Measurements from ENCODE around the gene YWHAE.
"Not testable (repeated sequence)": the region's sequence is repeated elsewhere in the genome, so short reads cannot be mapped to it uniquely, and the experiment has no call there.

YWHAE gene

DNA sequence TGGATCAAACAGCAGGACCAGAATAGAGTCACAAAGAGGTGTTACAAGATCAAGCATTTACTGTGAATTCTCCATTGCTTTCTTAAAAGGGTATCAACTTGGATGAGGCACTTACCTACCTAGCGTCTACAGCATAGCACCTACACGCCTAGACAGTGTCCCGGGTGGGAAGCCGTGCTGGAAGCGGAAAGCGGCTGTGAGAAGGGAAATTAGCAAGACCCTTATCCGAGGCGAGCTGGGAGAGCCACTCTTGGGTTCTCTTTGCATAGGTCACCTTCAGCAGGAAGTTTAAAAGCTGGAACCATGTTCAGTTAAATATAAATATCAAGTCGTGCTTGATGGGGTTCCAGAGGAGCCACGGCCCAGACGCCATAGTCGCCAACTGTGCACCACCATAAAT, 74.3 kb downstream of the YWHAE start:
- DNase-seq (ENCODE audit: low read depth in 2 of 2): no peak

DNA sequence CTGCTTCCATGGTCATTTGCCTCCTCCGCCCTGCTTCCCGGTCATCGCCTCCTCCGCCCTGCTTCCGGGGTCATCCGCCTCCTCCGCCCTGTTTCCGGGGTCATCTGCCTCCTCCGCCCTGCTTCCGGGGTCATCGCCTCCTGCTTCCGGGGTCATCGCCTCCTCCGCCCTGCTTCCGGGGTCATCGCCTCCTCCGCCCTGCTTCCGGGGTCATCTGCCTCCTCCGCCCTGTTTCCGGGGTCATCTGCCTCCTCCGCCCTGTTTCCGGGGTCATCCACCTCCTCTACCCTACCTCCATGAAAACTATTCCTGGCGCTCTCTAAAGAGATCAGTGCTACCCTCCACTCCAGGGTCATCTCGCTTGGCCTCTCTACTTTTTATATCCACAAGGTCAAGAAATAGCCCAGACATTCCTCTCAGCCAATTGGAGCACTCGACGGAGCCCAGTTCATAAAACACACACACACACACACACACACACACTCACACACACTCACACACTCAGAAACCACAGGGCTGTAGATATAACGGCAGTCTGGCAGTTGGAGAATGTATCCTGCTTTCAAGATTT, 75.7 kb downstream of the YWHAE start:
- no peak for DNase-seq (ENCODE audit: low read depth in 2 of 2)

DNA sequence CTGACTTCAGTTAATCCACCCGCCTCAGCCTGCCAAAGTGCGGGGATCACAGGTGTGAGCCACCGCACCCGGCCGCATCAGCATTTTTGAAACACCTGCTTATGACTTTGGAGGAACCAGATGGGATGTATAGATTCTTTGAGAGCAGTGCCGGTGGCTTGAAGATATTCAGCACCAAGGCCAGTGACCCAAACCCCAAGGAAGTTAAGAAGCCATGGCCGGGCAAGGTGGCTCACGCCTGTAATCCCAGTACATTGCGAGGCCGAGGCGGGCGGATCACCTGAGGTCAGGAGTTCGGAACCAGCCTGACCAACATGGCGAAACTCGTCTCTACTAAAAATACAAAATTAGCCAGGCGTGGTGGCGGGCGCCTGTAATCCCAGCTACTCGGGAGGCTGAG, 76.7 kb downstream of the YWHAE start:
- no peak for DNase-seq (ENCODE audit: low read depth in 2 of 2)

DNA sequence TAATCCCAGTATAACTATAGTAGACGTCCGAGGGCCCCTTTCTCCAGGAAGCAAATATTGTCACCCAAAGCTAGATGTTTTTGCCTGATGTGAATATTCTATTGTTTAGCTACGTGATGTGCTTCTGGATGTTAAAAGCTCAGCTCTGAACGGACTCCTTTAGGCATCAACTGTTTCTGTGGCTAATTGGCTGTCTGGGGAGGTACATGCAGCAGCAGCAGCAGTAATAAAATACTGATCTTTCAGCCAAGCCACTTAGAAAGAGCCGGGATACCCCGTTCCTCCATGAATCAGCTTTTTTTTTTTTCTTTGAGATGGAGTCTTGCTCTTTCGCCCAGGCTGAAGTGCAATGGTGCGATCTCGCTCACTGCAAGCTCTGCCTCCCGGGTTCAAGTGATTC, 77.5 kb downstream of the YWHAE start:
- DNase-seq (ENCODE audit: low read depth in 2 of 2): no peak

DNA sequence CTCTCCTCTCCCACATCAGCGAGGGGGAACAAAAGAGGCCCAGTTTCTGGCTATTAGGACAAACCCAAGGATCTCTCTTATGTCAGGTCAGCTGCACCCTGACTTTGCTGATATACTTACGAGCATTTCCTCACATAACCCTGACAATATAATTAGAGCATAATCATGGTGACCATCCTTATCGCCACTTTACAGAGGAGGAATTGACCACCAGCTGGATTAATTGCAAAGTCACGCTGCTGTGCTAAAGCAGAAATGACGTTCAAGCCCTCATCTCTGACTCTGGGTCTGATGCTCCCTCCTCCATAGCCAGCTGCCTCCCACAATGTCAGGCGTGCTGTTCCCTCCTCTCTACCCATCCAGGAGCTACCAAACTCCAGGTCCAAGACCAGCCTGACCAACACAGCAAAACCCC, 78.0 kb downstream of the YWHAE start:
- DNase-seq (ENCODE audit: low read depth in 2 of 2): no peak

DNA sequence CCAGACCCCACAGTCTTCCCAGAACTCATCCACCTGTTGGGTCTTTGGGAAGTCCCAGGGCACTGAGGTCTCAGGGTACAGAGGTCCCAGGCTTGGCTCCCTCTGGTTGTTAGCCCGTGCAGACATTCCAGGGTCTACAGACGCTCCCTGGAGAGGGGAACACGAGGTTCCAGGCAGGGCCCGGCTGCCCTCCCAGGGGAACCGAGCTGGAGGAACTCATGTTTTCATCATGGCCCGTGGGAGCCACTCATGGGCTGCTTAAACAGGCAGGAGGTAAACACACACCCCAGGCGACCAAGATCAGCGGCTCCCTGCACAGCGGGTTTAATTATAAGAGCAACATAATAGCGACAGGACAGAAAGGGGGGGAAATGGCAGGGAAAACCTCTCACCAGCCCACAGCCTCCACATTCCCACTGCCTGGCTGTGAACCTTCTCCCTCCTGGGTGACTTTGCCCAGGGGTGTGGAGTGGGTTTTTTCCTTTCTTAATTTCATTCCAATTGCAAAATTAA, 84.1 kb downstream of the YWHAE start:
- DNase-seq (ENCODE audit: low read depth in 2 of 2): no peak

DNA sequence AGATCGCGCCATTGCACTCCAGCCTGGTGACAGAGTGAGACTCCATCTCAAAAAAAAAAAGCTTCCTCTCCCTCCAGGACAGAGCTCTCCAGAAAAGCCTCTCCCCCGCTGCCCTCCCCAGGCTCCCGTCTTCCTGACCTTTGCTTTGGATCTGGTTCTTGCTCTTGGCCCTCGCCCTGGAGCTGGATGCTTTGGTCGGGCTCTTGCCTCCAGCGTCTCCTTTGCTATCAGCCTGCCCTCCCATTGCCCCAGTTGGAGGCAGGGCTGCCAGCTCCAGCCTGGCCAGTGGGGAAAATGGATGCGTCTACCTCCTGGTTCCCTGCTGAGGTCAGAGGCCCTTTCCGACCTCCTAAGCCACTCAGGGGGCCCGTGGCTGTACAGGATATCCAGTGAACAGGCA, 84.6 kb downstream of the YWHAE start:
- DNase-seq (ENCODE audit: low read depth in 2 of 2): no peak

DNA sequence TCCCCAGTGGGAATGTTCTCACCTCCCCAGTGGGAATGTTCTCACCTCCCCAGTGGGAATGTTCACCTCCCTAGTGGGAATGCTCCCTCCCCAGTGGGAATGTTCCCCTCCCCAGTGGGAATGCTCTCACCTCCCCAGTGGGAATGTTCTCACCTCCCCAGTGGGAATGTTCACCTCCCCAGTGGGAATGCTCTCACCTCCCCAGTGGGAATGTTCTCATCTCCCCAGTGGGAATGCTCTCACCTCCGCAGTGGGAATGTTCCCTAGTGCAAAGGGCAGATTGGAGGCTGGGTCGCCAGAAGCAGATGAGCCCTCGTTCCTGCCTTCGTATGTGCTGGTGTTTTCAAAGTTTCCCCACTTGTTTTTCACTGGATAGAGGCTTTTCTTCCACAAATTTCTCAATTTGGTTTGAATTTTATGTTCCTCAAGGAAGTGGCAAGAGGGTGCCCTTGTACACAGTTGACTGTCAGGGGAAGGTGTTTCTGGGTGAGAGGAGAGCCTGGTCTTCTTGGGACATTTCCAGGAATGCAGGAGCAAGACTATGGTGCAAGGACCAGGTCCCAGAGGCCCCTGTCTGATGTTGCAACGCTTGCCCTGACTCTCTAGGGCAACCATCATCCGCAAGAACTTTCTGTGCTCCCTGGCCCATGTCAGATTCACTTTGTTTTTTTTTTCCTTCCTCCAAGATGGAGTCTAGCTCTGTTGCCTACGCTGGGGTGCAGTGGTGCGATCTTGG, 86.6 kb downstream of the YWHAE start:
- no peak for DNase-seq (ENCODE audit: low read depth in 2 of 2)

DNA sequence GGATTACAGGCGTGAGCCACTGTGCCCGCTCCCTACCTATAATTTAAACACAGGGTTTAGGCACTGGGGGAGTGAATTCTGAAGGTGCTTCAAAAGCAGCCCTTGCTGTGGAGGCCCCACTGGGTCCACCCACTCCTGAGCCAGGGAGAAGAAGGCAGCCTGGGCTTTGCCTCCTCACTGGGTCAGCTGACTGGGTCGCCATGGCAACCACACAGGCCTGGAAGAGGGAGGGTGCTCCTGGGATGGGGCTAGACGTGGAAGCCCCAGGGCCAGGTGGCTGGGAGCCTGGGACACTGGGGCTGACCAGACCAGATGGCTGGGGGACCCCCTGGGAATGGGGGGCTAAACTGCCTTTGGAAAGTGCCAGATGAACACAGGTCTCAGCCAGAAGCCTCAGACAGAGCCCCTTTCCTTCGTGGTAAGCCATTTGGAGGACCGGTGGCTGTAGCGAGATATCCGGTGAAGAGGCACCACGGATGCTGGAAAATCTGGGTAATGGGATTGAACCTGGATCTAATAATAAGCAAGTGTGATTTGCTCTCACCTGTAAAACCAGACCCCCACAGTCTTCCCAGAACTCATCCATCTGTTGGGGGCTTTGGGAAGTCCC, 87.7 kb downstream of the YWHAE start:
- no peak for DNase-seq (ENCODE audit: low read depth in 2 of 2)

DNA sequence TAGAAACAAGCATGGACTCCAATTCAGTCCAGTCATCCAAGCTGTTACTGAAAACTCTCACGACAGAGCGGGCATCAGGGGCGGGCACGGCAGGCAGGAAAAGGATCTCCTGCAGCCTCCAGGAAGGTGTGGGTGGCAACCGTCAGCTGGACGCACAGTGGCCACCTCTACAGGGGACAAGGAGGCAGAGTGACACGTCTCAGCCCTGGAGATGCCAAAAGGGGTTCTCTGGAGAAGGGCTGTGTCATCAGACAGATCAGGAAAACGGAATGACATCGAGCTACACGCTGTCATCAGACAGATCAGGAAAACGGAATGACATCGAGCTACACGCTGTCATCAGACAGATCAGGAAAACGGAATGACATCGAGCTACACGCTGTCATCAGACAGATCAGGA, 92.2 kb downstream of the YWHAE start:
- not testable (repeated sequence) for DNase-seq (ENCODE audit: low read depth in 2 of 2)

DNA sequence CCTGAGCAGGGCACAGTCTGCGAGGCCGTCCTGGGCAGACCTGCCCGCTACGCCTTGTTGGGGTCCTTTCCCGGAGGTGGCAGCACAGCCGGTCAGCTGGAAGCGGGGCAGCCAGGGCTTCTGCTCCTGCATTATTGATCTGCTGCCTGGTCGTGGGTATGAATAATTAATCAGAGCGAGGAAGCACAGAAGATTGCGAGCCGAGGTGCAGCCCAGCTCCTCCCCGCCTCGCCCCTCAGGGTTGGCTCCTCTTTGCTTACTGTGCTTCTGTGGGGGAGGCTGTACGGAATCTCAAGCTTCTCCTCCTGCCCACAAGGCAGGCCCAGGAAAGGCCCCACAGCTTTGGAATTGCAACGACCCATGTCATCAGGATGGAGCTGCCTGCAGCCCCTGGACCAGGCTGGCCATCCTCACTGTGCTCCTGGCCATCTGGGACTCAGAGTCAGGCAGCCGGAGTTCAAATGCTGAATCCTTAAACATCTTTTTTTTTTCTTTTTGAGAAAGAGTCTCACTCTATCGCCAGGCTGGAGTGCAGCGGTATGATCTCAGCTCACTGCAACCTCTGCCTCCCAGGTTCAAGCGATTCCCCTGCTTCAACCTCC, 95.0 kb downstream of the YWHAE start:
- no peak for DNase-seq (ENCODE audit: low read depth in 2 of 2)

DNA sequence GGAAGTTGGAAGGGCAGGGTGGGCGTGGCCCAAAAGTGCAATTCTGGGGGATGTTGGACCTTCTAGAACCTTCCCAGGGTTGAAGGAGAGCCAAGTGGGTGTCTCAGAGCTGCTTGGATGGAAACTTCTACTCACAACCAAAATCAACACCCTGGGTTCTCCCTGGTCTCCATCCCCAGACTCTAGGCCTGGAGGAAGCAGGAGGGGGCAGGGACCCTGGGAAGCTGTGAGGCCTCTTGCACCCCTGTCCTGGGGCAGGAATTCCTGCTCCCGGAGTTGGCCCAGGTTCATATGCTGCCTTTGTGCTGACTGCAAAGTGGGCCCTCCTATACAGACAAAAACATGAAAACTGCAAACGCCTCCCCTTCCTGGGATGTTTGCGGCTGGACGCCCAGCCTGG, 95.5 kb downstream of the YWHAE start:
- no peak for DNase-seq (ENCODE audit: low read depth in 2 of 2)

DNA sequence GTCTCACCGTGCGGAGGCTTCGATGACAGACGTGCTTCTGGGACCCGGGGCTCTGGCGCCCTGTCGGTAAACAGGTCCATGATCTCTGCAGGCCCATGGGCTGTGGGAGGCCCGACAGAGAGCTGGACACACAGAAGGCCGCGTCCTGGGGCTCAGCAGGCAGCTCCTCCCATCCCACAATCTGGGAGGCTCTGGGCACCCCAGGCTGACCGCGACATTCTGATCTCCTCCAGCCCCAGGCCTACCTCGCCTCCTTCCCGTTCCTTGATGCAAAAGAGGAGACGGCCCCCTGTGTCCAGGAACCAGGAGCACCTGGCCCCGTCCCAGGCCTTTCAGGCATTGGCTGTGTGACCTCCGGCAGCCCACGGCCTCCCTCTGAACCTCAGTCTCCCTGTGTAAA, 97.3 kb downstream of the YWHAE start:
- DNase-seq (ENCODE audit: low read depth in 2 of 2): no peak

DNA sequence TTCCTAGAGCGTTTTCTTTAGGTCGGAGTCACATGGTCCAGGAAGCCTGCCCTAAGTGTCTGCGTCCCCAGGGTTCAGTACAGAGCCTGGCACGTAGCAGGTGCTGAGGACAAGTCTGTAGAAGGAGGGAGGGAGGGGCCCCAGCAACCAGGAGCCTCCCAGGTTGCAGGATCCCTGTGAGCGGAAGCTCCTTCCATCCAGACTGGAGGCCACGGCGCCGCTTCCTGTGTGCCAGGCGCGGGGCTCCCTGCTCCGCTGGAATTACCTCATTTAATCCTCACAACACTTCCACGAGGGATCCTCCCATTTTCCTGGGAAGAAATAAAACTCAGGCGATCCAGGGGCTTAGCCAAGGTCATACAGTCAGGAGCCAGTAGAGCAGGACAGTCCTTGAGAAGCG, 98.5 kb downstream of the YWHAE start:
- no peak for DNase-seq (ENCODE audit: low read depth in 2 of 2)

DNA sequence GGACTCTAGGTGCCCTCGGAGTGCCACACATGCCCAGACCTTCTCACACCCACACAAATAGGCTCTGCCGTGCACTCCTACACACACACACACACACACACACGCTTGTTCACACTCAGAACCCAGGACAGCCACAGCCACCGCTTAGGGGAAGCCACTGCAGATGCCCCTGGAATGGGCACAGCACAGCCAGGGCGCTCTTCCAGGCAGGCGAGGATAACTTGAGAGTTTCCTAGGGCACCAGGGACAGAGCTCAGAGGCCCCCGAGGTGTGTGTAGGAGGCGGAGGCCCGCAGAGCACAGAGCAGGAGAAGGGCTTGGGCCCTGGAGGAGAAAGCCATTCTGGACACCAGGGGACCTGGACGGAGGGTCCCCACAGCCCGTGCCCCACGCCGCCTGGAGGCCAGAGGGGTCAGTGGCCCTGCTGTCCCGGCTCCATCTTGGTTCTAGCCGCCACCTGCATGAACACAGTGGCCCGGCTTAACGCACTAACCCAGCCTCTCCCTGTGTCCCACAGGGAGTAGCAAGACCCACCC, 99.6 kb downstream of the YWHAE start:
- no peak for DNase-seq (ENCODE audit: low read depth in 2 of 2)

DNA sequence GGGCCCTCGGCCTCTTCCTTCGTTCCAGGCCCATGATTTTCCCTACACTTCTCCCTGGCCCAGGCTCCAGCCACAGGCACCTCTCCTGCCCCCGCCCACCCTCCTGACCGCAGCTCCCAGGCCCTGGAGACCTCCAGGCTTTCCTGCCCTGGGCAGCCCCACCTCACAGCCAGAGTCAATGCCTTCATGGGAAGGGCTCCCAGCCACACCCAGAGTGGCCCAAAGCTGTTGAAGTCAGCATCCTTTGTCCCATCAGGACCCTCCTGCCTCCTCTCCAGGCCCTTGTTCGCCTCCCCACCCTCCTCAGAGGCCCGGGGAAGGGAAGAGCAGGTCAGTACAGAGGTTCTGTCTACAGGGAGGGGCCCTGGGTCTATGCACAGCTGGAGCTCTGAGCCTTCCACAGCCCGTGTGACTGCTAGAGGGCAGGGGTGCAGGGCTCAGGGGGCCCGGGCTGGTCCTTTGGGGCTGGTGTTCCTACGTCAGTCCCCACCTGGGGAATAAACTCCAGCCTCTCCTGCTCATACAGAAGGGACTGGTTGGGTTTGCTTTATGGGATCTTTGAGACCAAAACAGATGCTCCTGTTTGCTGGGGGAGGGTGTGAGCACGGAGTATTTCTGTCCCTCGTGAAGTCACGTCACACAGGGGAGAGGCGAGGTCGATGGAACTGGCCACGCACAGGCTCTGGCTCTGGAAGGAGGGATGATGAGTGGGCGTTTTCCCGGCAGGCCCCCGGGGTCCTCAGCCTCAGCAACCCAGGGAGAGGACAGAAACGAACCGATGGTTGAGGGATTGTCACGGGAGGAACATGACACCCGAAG, 100.3 kb downstream of the YWHAE start:
- DNase-seq (ENCODE audit: low read depth in 2 of 2): no peak

DNA sequence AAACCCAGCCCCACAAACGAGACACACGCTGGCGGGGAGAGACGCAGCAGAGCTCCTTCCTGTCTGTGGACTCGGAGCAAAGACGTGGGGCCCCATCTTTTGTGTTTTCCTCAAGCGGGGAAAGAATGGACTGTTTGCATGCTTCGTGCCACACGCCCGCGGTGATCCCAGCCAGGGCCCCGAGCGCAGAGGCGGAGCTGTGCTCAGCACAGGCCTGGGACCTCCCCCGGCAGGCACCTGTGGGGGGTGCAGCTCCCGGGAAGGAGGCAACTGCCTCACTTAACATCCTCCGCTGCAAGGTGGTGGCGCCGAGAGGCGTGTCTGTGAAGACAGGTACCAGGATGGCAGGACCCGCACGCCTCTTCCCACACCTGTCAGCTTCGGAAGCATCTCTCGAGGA, 101.4 kb downstream of the YWHAE start:
- DNase-seq (ENCODE audit: low read depth in 2 of 2): peak; percentile 26 to 29
